ENCODE measurements around the gene EPHA6.

EPHA6 gene

DNA sequence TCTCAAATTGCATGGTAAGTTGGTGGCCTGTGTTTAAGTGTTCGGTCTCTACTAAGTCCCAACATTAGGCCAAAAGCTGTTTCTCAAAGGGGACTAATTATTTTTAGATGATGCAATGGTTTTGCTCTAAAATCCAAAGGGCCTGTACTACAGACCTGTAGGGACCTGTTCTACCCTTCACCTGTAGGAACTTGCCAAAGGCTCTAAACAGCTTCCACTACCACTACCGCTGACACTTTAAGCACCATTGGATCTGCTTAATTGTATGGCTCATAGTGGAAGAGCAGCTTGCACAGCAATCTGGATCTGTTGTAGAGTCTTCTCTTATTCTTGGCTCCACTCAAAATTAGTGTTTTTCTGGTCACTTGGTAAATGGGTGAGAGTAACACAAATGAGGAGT lies 346.8 kb downstream of the EPHA6 start:
- no peak overlapping the region for H3K27ac Mint-ChIP-seq
- TF ChIP-seq, protein P1, sequence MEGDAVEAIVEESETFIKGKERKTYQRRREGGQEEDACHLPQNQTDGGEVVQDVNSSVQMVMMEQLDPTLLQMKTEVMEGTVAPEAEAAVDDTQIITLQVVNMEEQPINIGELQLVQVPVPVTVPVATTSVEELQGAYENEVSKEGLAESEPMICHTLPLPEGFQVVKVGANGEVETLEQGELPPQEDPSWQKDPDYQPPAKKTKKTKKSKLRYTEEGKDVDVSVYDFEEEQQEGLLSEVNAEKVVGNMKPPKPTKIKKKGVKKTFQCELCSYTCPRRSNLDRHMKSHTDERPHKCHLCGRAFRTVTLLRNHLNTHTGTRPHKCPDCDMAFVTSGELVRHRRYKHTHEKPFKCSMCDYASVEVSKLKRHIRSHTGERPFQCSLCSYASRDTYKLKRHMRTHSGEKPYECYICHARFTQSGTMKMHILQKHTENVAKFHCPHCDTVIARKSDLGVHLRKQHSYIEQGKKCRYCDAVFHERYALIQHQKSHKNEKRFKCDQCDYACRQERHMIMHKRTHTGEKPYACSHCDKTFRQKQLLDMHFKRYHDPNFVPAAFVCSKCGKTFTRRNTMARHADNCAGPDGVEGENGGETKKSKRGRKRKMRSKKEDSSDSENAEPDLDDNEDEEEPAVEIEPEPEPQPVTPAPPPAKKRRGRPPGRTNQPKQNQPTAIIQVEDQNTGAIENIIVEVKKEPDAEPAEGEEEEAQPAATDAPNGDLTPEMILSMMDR (IDR thresholded peaks at IDR 0.05; ENCODE audit: unreplicated experiment in 3 of 3): no peak
- no peaks in the 10 kb centered on the region for H3K27me3 Mint-ChIP-seq (ENCODE audit: low read depth)
- no peaks in the 10 kb centered on the region for H3K9me3 Mint-ChIP-seq
- no peaks in the 10 kb centered on the region for H3K36me3 Mint-ChIP-seq (ENCODE audit: low read depth)
- no peaks in the 10 kb centered on the region for H3K4me1 Mint-ChIP-seq
- no peak overlapping the region for H3K4me3 Mint-ChIP-seq

DNA sequence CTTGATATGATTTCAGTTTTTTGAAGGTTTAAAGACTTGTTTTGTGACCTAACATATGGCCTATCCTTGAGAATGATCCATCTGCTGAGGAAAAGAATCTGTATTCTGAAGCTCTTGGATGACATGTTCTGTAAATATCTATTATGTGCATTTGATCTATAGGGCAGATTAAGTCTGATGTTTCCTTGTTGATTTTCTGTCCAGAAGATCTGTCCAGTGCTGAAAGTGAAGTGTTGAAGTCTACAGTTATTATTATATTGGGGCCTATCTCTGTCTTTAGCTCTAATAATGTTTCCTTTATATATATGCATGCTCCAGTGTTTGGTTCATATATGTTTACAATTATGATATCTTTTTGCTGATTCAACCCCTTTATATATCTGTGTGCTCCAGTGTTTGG lies 362.8 kb downstream of the EPHA6 start:
- no peaks in the 10 kb centered on the region for H3K36me3 Mint-ChIP-seq (ENCODE audit: low read depth)
- no peaks in the 10 kb centered on the region for H3K4me1 Mint-ChIP-seq
- TF ChIP-seq, protein P1 (IDR thresholded peaks at IDR 0.05; ENCODE audit: unreplicated experiment in 3 of 3): no peak
- H3K9me3 Mint-ChIP-seq: peaks cover 42% of the 10 kb centered on the region
- H3K4me3 Mint-ChIP-seq: no peak overlapping the region
- no peak overlapping the region for H3K27ac Mint-ChIP-seq
- H3K27me3 Mint-ChIP-seq (ENCODE audit: low read depth): no peaks in the 10 kb centered on the region

DNA sequence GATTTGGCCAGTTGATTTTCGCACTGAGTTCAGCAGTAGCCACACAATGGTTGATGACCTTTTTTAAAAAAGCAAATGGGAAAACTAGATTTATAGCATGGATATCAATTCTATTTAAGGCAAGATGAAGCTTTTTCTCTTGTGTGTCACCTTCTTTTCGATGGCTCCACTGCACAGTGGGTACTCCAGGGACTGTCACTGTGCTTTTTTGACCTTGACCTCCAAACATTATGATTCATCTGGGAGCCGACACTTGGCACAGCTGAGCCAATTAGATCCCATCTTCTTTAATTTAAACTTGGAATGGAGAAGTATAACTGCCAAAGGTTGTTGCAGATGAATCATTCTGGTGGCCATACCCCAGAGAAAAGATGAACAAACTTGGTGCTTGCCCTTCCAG lies 367.3 kb downstream of the EPHA6 start:
- Mint-ChIP-seq H3K27ac (no peak overlapping the region), H3K9me3 (peaks cover 27% of the 10 kb centered on the region), H3K36me3 (ENCODE audit: low read depth) (no peaks in the 10 kb centered on the region), H3K4me3 (no peak overlapping the region), H3K4me1 (no peaks in the 10 kb centered on the region), H3K27me3 (ENCODE audit: low read depth) (no peaks in the 10 kb centered on the region)
- TF ChIP-seq, protein P1 (IDR thresholded peaks at IDR 0.05; ENCODE audit: unreplicated experiment in 3 of 3): no peak

DNA sequence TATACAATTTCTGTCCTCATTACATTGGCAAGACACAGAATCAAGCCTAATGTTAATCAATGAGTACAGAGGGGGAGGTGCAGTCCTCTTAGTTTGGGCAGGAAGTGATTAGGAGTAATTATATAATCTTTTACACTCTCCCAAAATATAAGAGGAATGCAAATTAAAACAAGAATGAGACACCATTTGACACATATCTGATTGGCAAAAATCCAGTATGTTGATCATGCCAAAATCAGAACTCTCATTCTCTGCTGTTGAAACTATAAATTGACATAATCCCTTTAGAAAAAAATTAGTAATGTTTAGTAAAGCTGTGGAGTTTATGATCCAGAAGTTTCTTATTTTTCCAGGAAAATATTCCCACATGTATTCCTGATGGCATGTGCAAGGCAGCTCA lies 373.4 kb downstream of the EPHA6 start:
- H3K27me3 Mint-ChIP-seq (ENCODE audit: low read depth): no peaks in the 10 kb centered on the region
- TF ChIP-seq, protein P1 (IDR thresholded peaks at IDR 0.05; ENCODE audit: unreplicated experiment in 3 of 3): no peak
- no peaks in the 10 kb centered on the region for H3K9me3 Mint-ChIP-seq
- no peak overlapping the region for H3K27ac Mint-ChIP-seq
- no peak overlapping the region for H3K4me3 Mint-ChIP-seq
- H3K4me1 Mint-ChIP-seq: no peaks in the 10 kb centered on the region
- H3K36me3 Mint-ChIP-seq (ENCODE audit: low read depth): no peaks in the 10 kb centered on the region

DNA sequence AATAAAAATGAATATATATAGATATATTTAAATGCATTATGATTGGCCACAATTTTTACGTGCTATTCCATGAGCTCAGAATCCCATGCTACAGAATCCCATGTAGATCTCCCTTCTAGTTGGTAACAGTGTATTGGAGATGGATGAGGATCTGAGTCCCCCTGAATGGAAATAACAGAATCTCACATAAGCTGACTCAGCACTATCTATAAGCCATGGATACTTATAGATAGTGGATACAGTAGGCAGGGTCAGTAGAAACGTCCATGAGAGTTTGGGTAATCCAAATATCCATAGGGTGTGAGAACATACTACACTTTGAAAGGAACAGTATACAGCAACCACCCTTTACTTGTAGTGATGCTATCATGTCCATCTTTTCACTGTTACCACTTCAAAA lies 375.4 kb downstream of the EPHA6 start:
- no peaks in the 10 kb centered on the region for H3K9me3 Mint-ChIP-seq
- no peaks in the 10 kb centered on the region for H3K4me1 Mint-ChIP-seq
- no peaks in the 10 kb centered on the region for H3K36me3 Mint-ChIP-seq (ENCODE audit: low read depth)
- no peak overlapping the region for H3K4me3 Mint-ChIP-seq
- H3K27ac Mint-ChIP-seq: no peak overlapping the region
- no peaks in the 10 kb centered on the region for H3K27me3 Mint-ChIP-seq (ENCODE audit: low read depth)
- TF ChIP-seq, protein P1 (IDR thresholded peaks at IDR 0.05; ENCODE audit: unreplicated experiment in 3 of 3): no peak

DNA sequence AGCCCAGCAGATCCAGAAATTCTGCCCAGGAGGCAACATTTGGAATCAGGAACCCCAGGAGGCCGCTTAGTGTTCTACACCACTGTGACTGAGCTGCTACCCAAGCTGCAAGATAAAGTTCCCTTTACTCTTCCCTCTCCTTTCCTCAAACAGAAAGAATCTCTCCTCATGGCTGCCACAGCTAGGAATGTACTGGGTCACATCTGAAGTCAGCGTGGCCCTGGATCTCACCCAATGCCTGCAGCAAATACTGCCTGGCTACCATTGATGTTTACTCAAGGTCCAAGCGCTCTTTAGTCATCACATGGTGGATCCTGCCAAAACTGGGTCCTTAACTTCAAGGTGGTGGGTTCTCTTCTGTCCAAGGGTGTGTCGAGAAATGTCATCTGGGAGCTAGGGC lies 382.7 kb downstream of the EPHA6 start:
- no peaks in the 10 kb centered on the region for H3K9me3 Mint-ChIP-seq
- TF ChIP-seq, protein P1 (IDR thresholded peaks at IDR 0.05; ENCODE audit: unreplicated experiment in 3 of 3): no peak
- H3K4me3 Mint-ChIP-seq: no peak overlapping the region
- no peaks in the 10 kb centered on the region for H3K4me1 Mint-ChIP-seq
- no peak overlapping the region for H3K27ac Mint-ChIP-seq
- H3K27me3 Mint-ChIP-seq (ENCODE audit: low read depth): no peaks in the 10 kb centered on the region
- H3K36me3 Mint-ChIP-seq (ENCODE audit: low read depth): no peaks in the 10 kb centered on the region
